ENCODE data around the gene DNAJC30.

DNA sequence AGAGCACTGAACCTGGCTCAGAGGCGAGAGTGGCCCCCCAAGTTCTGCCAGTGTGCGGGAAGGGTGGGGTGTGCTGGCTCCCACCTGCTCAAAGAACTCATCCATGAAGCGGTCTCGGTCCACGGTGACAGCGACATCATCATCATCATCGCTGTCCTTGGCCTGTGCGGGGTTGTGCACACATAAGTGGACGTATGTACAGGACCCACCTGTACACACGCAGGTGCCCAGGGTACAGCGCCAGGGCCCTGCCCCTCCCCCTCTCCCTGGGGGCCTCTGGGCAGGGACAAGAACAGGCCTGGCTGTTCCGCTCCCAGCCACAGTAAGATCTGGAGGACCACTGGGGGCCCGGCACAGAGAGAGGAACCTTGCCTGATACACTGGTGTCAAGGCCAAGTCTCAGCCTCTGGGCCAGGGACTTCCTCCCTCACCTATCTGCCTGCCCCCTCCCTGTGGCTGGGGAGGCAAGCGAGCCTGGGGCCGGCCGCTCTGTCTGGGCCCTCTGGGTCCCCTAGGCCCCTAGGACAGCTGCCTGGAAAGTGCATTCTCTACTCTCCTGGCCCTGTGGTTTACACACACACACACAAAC is 25.8 kb upstream of the DNAJC30 start:
- TF ChIP-seq, protein P1, sequence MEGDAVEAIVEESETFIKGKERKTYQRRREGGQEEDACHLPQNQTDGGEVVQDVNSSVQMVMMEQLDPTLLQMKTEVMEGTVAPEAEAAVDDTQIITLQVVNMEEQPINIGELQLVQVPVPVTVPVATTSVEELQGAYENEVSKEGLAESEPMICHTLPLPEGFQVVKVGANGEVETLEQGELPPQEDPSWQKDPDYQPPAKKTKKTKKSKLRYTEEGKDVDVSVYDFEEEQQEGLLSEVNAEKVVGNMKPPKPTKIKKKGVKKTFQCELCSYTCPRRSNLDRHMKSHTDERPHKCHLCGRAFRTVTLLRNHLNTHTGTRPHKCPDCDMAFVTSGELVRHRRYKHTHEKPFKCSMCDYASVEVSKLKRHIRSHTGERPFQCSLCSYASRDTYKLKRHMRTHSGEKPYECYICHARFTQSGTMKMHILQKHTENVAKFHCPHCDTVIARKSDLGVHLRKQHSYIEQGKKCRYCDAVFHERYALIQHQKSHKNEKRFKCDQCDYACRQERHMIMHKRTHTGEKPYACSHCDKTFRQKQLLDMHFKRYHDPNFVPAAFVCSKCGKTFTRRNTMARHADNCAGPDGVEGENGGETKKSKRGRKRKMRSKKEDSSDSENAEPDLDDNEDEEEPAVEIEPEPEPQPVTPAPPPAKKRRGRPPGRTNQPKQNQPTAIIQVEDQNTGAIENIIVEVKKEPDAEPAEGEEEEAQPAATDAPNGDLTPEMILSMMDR (IDR thresholded peaks at IDR 0.05; ENCODE audit: low read depth, low read length, missing input control) = no peak
- no peak for TF ChIP-seq GABPA (IDR thresholded peaks at IDR 0.05 in 1 of 2, conservative IDR thresholded peaks at IDR 0.05 in 1 of 2)
- no peak for TF ChIP-seq TAF1 (conservative IDR thresholded peaks at IDR 0.05)
- no peak for TF ChIP-seq EGR1 (IDR thresholded peaks at IDR 0.05; ENCODE audit: low read depth in 2 of 2)
- no peak for TF ChIP-seq HNF4A (conservative IDR thresholded peaks at IDR 0.05)
- TF ChIP-seq, protein P2, sequence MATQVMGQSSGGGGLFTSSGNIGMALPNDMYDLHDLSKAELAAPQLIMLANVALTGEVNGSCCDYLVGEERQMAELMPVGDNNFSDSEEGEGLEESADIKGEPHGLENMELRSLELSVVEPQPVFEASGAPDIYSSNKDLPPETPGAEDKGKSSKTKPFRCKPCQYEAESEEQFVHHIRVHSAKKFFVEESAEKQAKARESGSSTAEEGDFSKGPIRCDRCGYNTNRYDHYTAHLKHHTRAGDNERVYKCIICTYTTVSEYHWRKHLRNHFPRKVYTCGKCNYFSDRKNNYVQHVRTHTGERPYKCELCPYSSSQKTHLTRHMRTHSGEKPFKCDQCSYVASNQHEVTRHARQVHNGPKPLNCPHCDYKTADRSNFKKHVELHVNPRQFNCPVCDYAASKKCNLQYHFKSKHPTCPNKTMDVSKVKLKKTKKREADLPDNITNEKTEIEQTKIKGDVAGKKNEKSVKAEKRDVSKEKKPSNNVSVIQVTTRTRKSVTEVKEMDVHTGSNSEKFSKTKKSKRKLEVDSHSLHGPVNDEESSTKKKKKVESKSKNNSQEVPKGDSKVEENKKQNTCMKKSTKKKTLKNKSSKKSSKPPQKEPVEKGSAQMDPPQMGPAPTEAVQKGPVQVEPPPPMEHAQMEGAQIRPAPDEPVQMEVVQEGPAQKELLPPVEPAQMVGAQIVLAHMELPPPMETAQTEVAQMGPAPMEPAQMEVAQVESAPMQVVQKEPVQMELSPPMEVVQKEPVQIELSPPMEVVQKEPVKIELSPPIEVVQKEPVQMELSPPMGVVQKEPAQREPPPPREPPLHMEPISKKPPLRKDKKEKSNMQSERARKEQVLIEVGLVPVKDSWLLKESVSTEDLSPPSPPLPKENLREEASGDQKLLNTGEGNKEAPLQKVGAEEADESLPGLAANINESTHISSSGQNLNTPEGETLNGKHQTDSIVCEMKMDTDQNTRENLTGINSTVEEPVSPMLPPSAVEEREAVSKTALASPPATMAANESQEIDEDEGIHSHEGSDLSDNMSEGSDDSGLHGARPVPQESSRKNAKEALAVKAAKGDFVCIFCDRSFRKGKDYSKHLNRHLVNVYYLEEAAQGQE (IDR thresholded peaks at IDR 0.05) = no peak
- no peak for TF ChIP-seq YY1 (IDR thresholded peaks at IDR 0.05)
- TF ChIP-seq RXRA (IDR thresholded peaks at IDR 0.05) = no peak
- no peak for TF ChIP-seq SP1 (IDR thresholded peaks at IDR 0.05)
- no peak for TF ChIP-seq FOXA1 (IDR thresholded peaks at IDR 0.05)

Data from liver (tissue), 3 donors.